Neural progenitor cell (in vitro differentiated cells): ENCODE data around the gene ANXA2R.

Experiments
- CTCF ChIP-seq: fragments of 200-600 bp; sonication (generic); IDR thresholded peaks from 2 replicates; pipeline ENCODE4 v1.5.1; 2017; ENCODE audit warnings: antibody characterized with exemption, mild to moderate bottlenecking
- EZH2 ChIP-seq: fragments of 200-600 bp; sonication (generic); IDR thresholded peaks from 2 replicates; pipeline ENCODE4 v1.6.1; 2017; ENCODE audit warnings: antibody characterized with exemption, mild to moderate bottlenecking, moderate library complexity
- EZH2phosphoT487 ChIP-seq: fragments of 200-600 bp; sonication (generic); IDR thresholded peaks from 2 replicates; pipeline ENCODE4 v1.6.1; 2017; ENCODE audit warnings: antibody characterized with exemption

- TF ChIP-seq CTCF, result no peak
- no peak for TF ChIP-seq EZH2phosphoT487
- peak; percentile 60 for TF ChIP-seq EZH2
Observed at GRCh38 chr5:43034591-43034968, 5.5 kb downstream of the ANXA2R start.
